Subcutaneous abdominal adipose tissue (tissue), 5 donors: ENCODE measurements around the gene PSMA8.

Experiments used
- H3K27ac ChIP-seq: one replicate; pipeline ENCODE4 v1.7.0; 2013; ENCODE audit warnings: low read depth, mild to moderate bottlenecking, inconsistent platforms, low read length, moderate library complexity
- H3K27me3 ChIP-seq, 5 donors: one replicate each; pipeline ENCODE4 v1.7.0; 2013; ENCODE audit warnings: low read length in 5 of 5, inconsistent platforms in 1 of 5; ENCODE audit not compliant: control insufficient read depth in 5 of 5, insufficient read depth in 4 of 5
- H3K36me3 ChIP-seq, 5 donors: one replicate each; pipeline ENCODE4 v1.7.0; 2013; ENCODE audit warnings: low read length in 5 of 5; ENCODE audit not compliant: control insufficient read depth in 5 of 5, insufficient read depth in 5 of 5
- H3K4me1 ChIP-seq, 5 donors: one replicate each; pipeline ENCODE4 v1.7.0; 2013; ENCODE audit warnings: low read length in 5 of 5, mild to moderate bottlenecking in 3 of 5, moderate library complexity in 1 of 5; ENCODE audit not compliant: control insufficient read depth in 5 of 5, insufficient read depth in 5 of 5
- H3K4me3 ChIP-seq, 5 donors: one replicate each; pipeline ENCODE4 v1.7.0; 2013; ENCODE audit warnings: low read length in 5 of 5, low read depth in 1 of 5
- H3K9ac ChIP-seq, 5 donors: one replicate each; pipeline ENCODE4 v1.7.0; 2013; ENCODE audit warnings: low read length in 5 of 5, mild to moderate bottlenecking in 4 of 5, moderate library complexity in 3 of 5
- H3K9me3 ChIP-seq, 5 donors: one replicate each; pipeline ENCODE4 v1.7.0; 2013; ENCODE audit warnings: low read length in 5 of 5; ENCODE audit not compliant: control insufficient read depth in 5 of 5
- donor health status: healthy.
- donor health status: healthy.
- donor health status: healthy.
- donor health status: healthy.
- donor health status: healthy.

Gene PSMA8

GRCh38 chr18:26133652-26134051, at the start of gene PSMA8:
Gene PSMA8, plus strand, starts transcription at chr18:26133869. Its CDS starts 97 bp downstream, at chr18:26133966.
- no peaks in the 10 kb centered on the region for H3K9me3 ChIP-seq
- H3K27ac ChIP-seq: no peak within 1 kb of the TSS
- peak within 1 kb of the TSS in 4 of 5 donors; percentile 31 to 52 (median 44) for H3K4me3 ChIP-seq
- no peaks in the 10 kb centered on the region for H3K4me1 ChIP-seq
- no peaks in the 10 kb centered on the region for H3K27me3 ChIP-seq
- H3K9ac ChIP-seq: no peak within 1 kb of the TSS
- no peaks in the 10 kb centered on the region for H3K36me3 ChIP-seq

- H3K4me1 ChIP-seq: peaks cover 0 to 31% (median 22%) of the 10 kb centered on the region in 5 donors
- H3K9ac ChIP-seq: no peak overlapping the region
- no peaks in the 10 kb centered on the region for H3K27me3 ChIP-seq
- no peak overlapping the region for H3K27ac ChIP-seq
- peaks cover 19 to 46% (median 27%) of the 10 kb centered on the region in 5 donors for H3K36me3 ChIP-seq
- no peak overlapping the region for H3K4me3 ChIP-seq
- no peaks in the 10 kb centered on the region for H3K9me3 ChIP-seq
Observed at GRCh38 chr18:26085056-26085455, 48.6 kb upstream of the PSMA8 start.

DNA sequence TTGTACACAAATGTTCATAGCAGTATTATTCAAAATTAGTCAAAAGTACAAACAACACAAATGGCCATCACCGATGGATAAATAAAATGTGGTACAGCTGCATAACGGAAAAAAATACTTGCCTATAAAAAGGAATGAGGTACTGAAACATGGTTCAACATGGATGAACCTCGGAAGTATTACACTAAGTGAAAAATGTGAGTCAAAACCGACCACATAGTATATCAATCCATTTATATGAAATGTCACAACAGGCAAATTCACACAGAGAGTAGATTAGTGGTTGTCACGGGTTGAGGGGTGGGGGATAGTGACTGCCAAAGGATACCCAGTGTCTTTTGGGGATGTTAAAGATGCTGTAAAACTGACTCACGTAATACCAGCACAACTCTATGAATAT, 46.7 kb upstream of the PSMA8 start:
- H3K27ac ChIP-seq: no peak overlapping the region
- peaks cover 15 to 37% (median 22%) of the 10 kb centered on the region in 5 donors for H3K36me3 ChIP-seq
- H3K4me1 ChIP-seq: peaks cover 0 to 37% (median 27%) of the 10 kb centered on the region in 5 donors
- H3K4me3 ChIP-seq: no peak overlapping the region
- H3K9me3 ChIP-seq: no peaks in the 10 kb centered on the region
- no peaks in the 10 kb centered on the region for H3K27me3 ChIP-seq
- no peak overlapping the region for H3K9ac ChIP-seq

DNA sequence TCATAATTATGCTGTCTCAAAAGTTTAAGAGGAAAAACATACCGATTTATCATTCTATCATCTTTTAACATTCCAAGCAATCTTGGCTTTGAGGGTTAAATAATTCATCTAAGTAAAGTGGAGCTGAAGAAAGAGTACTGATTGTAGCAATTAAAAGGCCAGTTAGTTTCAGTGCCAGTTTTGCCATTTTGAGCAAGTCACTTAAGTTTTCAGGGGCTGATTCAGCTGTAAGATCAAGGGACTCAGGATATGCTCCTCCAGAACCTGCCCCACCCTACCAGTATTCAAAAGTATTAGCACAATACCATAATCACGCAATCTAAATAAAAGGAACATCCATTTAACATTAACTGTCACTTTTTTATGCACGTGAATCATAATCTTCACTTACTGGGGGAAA, 45.2 kb upstream of the PSMA8 start:
- Histone ChIP-seq H3K9ac (peak overlapping the region in 2 of 5 donors; percentile 0 to 25), H3K36me3 (peaks cover 12 to 24% (median 19%) of the 10 kb centered on the region in 5 donors), H3K27ac (peak overlapping the region; percentile 98), H3K27me3 (no peaks in the 10 kb centered on the region), H3K4me1 (peaks cover 0 to 37% (median 27%) of the 10 kb centered on the region in 5 donors), H3K4me3 (peak overlapping the region in 2 of 5 donors; percentile 93), H3K9me3 (no peaks in the 10 kb centered on the region)

DNA sequence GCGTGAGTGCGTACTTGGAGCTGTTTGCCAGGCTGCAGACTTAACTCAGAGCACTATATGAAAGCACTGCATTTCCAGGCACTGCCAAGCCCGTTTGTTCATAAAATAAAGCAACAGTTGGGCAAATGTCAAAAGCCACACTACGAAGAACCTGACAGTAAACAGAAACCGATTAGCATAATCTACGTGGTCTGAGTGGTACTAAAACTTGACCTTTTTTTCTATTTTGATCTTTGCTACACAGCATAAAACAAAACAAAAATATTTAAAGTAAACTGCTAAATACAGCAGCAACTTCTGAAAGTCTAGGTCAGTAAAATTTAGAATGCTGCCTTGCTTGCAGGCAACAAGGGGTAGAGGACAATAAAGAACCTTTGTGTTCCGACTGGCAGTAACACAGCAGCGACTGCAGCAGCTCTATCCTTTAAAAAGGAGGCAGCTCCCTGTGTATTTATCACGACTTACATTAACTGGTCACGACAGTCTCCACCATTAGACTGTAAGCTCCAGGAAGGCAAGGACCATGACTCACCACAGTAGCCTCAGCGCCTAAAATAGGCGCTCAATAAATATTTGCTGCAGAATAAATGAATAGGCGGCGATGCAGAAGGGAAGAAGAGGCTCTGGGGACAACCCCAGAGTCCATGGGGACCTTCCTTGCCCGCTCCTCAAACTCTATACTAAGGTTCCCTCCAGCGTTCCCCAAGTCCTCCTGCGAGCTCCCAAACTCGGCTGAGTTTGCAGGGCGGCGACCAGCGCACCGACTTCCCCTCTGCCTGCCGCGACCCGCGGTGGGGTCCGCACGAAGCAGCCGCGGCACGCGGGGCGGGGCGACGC, 44.2 kb upstream of the PSMA8 start:
- peak overlapping the region; percentile 98 for H3K27ac ChIP-seq
- peak overlapping the region; percentile 90 to 93 (median 93) for H3K4me3 ChIP-seq
- H3K9ac ChIP-seq: peak overlapping the region in 4 of 5 donors; percentile 89 to 96 (median 92)
- peaks cover 0 to 37% (median 27%) of the 10 kb centered on the region in 5 donors for H3K4me1 ChIP-seq
- no peaks in the 10 kb centered on the region for H3K9me3 ChIP-seq
- H3K27me3 ChIP-seq: no peaks in the 10 kb centered on the region
- peaks cover 9 to 16% (median 13%) of the 10 kb centered on the region in 5 donors for H3K36me3 ChIP-seq

DNA sequence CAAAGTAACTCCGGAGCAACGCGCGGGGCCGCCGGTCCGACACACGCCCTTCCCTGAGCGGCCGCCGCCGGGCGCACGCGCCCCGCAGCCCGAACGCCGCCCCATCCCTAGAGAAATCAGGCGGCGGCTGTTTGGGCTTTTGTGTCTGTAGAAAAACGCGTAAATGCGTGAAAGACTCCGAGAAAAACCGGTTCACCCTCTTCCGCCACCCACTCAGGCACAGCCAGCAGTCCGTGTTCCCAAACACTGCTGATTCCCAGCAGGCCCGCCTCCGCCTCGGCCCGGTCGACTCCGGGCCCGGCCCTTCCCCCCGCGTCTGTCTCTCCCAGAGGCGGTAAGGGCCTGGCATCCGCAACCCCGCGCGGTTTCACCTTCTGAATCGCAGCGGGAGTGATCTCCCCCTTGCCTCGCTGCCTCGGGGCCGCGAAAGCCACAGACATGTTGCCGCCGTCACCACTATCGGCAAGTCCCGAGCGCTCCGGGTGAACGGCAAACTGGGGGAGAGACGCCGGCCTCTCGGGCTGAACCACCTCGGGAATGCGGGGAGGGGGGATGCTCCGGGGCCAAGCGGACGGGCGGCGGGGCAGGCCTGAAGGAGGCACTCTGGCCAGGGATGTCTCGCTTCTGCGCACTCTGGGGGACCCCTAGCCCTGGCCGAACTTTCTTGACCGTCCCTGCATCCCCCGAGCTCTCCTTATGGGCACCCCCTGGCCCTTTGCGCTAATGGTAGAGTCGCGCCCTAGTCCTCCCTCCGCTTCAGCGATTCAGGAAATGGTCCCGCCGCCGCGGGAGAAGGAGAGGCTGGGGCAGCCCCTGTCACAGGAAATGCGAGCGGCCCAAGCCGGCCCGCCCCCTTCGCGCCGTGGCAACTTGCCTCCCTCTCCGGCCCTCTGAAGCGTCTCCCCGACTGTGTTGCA, 43.3 kb upstream of the PSMA8 start, which contains the start of gene SS18:
SS18 (minus strand) TSS at position 484 of the 917 bp plus-strand sequence; CDS start at position 440, 44 bp downstream.
- Histone ChIP-seq H3K36me3 (peaks cover 4 to 13% (median 10%) of the 10 kb centered on the region in 5 donors), H3K27me3 (no peaks in the 10 kb centered on the region), H3K4me1 (peaks cover 0 to 37% (median 27%) of the 10 kb centered on the region in 5 donors), H3K9me3 (no peaks in the 10 kb centered on the region), H3K27ac (peak within 1 kb of the TSS; percentile 98), H3K4me3 (peak within 1 kb of the TSS; percentile 90 to 97 (median 93)), H3K9ac (peak within 1 kb of the TSS in 4 of 5 donors; percentile 89 to 96 (median 92))

- Histone ChIP-seq H3K9ac (peak overlapping the region in 4 of 5 donors; percentile 83 to 93 (median 89)), H3K27ac (peak overlapping the region; percentile 98), H3K9me3 (no peaks in the 10 kb centered on the region), H3K36me3 (peaks cover 1 to 8% (median 5%) of the 10 kb centered on the region in 5 donors), H3K4me3 (peak overlapping the region; percentile 90 to 97 (median 93)), H3K27me3 (no peaks in the 10 kb centered on the region), H3K4me1 (peaks cover 0 to 34% (median 27%) of the 10 kb centered on the region in 5 donors)
Observed at GRCh38 chr18:26091047-26091630, 42.5 kb upstream of the PSMA8 start.

DNA sequence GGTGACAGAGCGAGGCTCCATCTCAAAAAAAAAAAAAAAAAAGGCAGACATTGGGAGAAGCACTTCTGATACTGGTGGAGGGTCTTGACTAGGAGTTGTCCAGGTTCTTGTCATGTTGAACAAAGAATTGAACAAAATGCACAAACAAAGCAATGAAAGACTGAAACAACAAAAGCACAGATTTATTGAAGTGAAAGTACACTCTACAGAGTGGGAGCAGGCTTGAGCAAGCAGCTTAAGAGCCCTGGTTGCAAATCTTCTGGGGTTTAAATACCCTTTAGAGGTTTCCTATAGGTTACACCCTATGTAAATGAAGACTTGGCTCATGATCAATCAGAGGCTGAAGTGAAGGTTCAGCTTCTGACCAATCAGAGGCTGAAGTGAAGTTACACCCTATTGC, 36.8 kb upstream of the PSMA8 start:
- no peak overlapping the region for H3K4me3 ChIP-seq
- no peaks in the 10 kb centered on the region for H3K4me1 ChIP-seq
- H3K27ac ChIP-seq: no peak overlapping the region
- no peak overlapping the region for H3K9ac ChIP-seq
- H3K36me3 ChIP-seq: no peaks in the 10 kb centered on the region
- H3K9me3 ChIP-seq: no peaks in the 10 kb centered on the region
- H3K27me3 ChIP-seq: no peaks in the 10 kb centered on the region

GRCh38 chr18:26097563-26097962, 36.1 kb upstream of the PSMA8 start:
- Histone ChIP-seq H3K4me3 (no peak overlapping the region), H3K36me3 (no peaks in the 10 kb centered on the region), H3K27ac (no peak overlapping the region), H3K9me3 (no peaks in the 10 kb centered on the region), H3K27me3 (no peaks in the 10 kb centered on the region), H3K4me1 (no peaks in the 10 kb centered on the region), H3K9ac (no peak overlapping the region)
